ENCODE measurements around the gene HEXB. TPM values are rescaled to one million over a fixed set of nuclear protein-coding genes. Genes with fewer than 3 reads are reported as not detected.

HEXB gene
- total RNA-seq: 168 TPM
- long read RNA-seq, transcript HEXB-201 (14 exons, 1,901 nt): major isoform, 375 of 412 reads
- long read RNA-seq, partial matches to known transcripts: 15 of 412 reads
- long read RNA-seq, other reads (novel, unspliced or antisense): 17 of 412 reads

- peak; percentile 98 for DNase-seq (ENCODE audit: low spot score)
Measured at GRCh38 chr5:74684900-74685851, at the start of gene HEXB. Gene HEXB, plus strand, starts transcription at chr5:74685233. Its CDS starts 28 bp downstream, at chr5:74685261.

GRCh38 chr5:74636149-74636548 is 48.9 kb upstream of the HEXB start:
- DNase-seq (ENCODE audit: low spot score): no peak

DNA sequence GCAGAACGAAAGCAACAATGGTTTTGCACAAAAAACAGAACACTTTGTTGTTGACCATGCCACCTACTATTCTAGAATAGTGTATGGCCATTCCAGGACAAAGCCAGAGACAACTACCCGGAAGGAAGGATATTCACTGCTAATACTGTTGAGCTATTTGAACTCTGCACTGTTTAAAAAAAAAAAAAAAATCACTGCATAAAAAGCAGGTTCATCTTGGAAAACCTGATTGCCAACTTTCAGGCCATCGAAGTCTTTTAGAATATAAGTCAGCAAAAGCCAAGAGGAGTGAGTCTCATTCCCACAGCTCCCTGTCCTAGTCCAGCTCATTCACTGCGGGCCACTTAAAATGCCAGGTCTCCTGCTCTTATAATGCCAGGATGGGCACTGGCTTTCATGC is 48.5 kb upstream of the HEXB start:
- no peak for DNase-seq (ENCODE audit: low spot score)

GRCh38 chr5:74638544-74638969 is 46.5 kb upstream of the HEXB start:
- DNase-seq (ENCODE audit: low spot score): no peak

- no peak for DNase-seq (ENCODE audit: low spot score)
Measured at GRCh38 chr5:74638970-74639806, 45.8 kb upstream of the HEXB start.

GRCh38 chr5:74639807-74640449 is 45.1 kb upstream of the HEXB start:
- no peak for DNase-seq (ENCODE audit: low spot score)

- peak; percentile 95 for DNase-seq (ENCODE audit: low spot score)
Measured at GRCh38 chr5:74640450-74640953, 44.5 kb upstream of the HEXB start, which contains the start of gene ENC1. Gene ENC1, minus strand, starts transcription at chr5:74640728. Its CDS starts 4,243 bp downstream, at chr5:74636485.

- peak; percentile 93 for DNase-seq (ENCODE audit: low spot score)
Measured at GRCh38 chr5:74640954-74641734, 43.9 kb upstream of the HEXB start.

- no peak for DNase-seq (ENCODE audit: low spot score)
Measured at GRCh38 chr5:74641735-74642542, 43.1 kb upstream of the HEXB start.

DNA sequence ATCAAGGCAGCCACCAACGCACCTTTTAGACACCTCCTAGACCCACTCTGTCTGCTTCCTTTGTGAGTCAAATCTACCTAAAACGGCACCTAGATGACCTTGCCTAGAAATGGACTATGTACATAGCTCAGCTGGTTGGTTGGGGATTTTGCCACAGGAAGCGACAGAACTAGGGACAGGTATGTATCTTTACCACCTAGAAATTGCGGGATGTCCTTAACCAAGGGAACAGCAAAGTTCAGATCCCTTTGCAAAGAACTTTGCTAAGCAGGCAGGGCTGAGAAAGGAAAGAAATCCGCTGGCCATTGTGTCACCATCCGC is 42.5 kb upstream of the HEXB start:
- DNase-seq (ENCODE audit: low spot score): no peak

- no peak for DNase-seq (ENCODE audit: low spot score)
Measured at GRCh38 chr5:74643111-74643562, 41.9 kb upstream of the HEXB start.

GRCh38 chr5:74647096-74647495 is 37.9 kb upstream of the HEXB start:
- DNase-seq (ENCODE audit: low spot score): no peak

DNA sequence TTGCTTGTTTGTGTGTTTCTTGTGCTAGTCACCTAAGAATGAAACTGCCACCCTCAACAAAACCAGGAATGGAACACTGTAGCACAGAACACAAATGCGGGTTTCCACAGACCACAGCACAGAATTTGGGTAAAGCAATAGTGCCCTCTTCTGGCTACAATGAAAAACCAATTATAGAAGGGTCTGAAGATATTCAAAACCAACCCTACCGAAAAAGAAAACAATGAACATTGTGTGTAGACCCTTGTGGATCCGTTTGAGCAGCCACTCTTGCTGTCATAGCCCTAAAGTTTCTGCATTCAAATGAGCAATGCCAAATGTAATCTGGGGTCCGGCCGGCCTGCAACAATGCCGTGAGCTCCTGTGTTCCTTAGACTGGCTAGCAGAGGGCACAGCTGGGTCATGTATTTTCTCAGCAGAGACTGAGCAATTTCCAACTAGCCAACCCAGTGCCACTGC is 36.2 kb upstream of the HEXB start:
- DNase-seq (ENCODE audit: low spot score): no peak

DNA sequence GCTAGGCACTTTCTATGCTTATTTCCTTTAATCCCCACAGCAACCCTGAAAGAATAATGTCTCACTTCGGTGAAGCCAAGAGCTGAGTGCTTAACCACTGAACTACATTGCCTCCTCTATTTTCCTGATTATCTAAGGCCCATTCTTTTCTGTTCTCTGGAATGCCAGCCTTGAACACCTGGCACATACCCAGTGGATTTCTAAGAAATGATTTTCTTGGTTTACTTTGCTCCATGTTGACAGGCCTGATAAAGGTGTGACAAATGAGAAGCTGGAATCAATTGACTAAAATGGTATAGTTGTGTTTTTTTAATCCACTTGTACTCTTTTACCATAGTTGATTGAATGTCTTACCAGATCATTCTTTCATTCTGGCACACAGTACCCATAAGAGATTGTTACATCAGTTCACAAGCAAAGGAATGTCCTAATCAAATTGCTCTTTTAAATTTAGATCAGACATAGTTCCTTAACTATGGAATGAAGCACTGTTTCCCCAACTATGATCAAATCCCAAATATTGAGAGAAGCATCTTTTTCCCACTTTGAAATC is 35.5 kb upstream of the HEXB start:
- no peak for DNase-seq (ENCODE audit: low spot score)

DNA sequence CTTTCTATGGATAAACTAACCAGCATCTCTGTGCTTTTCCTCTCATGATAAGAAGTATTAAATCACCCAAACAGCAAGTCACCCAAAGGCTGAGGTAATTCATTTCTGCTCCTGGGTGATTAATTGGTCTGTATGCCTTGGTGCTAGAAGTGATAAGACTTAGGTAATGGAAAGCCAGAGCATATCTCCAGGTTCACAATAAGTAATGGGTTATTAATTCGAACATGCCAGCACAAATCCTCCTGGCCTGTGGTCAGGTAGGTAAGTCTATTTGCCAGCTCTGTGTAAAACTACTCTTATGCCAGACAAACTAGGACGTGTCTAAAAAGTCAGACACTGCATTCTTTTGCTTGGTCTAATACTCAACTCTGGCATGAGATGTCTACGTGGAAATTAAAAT is 33.3 kb upstream of the HEXB start:
- DNase-seq (ENCODE audit: low spot score): no peak

DNA sequence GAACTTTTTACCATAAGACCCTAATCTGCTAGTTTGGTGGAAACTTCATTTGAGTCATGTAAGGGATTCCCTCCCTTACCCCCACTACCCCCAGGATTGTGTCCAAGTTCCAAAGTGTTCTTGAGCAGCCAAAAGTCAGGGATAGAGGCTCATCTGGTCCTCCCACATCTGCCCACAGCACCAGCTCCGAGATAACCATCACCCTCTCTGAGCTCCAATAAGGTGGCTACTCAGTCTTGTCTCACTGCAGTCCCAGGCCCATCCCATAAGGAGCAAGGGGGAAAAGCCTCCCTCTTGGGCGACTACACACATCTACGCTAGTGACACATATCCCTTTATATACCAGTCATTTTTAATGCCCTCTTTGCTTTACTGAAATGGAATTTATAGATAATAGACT is 32.5 kb upstream of the HEXB start:
- DNase-seq (ENCODE audit: low spot score): no peak

DNA sequence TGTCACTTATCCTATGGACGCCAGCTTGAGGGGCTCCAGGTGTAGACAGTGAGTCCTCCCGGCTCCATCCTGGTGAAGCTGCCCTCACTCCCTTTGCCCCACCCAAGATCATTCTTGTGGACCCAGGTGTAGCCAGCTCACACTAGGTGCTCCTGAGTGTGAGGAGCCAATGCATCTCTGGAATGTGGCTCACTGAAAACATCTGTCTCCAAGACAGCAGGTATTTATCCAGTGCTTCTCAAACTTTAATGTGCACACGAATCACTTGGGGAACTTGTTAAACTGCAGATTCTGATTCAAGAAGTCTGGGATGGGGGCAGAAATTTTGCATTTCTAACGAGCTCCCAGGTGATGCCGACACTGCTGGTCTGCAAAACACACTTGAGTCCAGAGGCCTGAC is 31.0 kb upstream of the HEXB start:
- DNase-seq (ENCODE audit: low spot score): no peak

GRCh38 chr5:74655206-74655605 is 29.8 kb upstream of the HEXB start:
- DNase-seq (ENCODE audit: low spot score): no peak

DNA sequence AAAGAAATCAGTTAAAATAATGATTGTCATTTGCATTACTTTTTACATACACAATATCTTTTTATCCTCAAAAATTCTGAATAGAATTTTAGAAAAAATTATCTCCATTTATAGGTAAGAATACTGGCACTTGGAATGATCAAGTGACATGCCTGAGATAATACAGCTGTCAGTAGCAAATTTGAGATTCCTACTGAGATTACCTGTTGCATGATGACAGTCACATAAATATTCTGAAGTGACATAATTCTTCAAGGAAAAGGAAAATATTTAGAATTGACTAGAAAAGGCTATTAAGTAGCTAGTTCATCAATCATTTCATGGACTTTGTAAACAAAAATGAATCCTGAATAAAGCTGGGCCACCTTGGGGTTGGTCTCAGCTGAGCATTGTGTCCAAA is 29.3 kb upstream of the HEXB start:
- DNase-seq (ENCODE audit: low spot score): no peak
